HG03575 (cell line): ENCODE measurements around the gene PRR12.

Source experiments
- ATAC-seq: cut with Tn5 transposase; IDR thresholded peaks from one replicate; pipeline ENCODE4 v1.9.1; 2021; ENCODE audit not compliant: unreplicated experiment, insufficient number of reproducible peaks, low FRiP score; ENCODE audit errors: extremely low read depth

Gene PRR12, protein sequence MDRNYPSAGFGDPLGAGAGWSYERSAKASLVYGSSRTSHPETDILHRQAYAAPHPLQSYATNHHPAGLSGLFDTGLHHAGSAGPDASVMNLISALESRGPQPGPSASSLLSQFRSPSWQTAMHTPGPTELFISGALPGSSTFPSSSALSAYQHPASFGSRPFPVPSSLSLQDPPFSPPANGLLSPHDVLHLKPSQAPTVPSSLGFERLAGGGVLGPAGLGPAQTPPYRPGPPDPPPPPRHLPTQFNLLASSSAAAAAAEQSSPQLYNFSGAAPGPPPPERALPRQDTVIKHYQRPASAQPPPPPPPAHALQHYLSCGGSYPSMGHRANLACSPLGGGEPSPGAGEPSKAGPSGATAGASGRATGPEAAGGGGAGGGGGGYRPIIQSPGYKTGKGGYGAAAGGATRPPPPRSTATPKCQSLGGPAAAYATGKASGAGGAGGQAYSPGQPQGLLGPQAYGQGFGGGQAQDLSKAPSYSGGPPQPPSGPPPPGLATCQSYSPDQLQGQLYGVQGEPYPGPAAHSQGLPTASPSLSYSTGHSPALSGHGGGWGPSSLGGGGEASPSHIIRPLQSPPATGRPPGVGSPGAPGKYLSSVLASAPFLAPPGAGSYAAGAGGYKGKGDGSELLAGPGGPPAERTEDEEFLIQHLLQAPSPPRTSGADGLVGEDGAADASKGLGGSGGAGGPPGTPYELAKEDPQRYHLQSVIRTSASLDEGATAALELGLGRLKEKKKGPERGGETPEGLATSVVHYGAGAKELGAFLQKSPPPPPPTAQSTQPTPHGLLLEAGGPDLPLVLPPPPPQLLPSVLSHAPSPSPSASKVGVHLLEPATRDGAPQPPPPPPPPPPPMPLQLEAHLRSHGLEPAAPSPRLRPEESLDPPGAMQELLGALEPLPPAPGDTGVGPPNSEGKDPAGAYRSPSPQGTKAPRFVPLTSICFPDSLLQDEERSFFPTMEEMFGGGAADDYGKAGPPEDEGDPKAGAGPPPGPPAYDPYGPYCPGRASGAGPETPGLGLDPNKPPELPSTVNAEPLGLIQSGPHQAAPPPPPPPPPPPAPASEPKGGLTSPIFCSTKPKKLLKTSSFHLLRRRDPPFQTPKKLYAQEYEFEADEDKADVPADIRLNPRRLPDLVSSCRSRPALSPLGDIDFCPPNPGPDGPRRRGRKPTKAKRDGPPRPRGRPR (N-terminal part only)

DNA sequence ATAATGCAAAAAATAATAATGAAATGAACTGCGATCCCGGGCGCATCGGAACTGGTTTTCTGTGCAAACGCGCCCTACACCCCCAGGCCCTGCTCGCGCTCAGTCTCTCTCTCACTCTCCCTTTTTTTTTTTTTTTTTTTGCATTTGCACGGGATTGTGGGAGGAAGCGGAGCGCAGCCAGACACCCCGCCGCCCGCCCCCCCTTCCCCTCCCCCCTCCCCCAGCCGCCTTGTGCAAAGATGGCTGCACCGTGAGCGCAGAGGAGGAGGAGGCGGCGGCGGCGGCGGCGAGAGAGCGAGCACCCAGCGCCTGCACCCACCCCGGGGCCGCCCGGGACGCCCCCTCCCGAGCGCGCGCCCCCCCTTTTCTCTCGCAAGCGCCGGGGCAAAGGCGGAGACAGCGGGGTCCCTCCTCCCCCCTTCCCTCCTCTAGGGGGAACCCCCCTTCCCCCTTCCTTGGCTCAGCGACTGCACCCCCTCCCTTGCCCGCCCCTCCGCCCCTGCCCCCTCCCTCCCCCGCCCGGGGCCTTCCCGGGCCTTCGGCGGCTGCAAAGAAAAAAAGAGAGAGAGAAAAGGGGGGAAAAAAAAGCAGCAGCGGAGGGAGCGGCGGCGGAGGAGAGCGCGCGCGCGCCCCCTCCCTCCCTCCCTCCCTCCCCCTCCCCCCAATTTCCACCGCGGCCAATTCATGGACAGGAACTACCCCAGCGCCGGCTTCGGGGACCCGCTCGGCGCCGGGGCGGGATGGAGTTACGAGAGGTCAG lies at the start of gene PRR12:
TSS of gene PRR12 (plus strand) at position 212 of the 760 bp plus-strand sequence. CDS start at position 685, 473 bp downstream.
- ATAC-seq, result no peak

DNA sequence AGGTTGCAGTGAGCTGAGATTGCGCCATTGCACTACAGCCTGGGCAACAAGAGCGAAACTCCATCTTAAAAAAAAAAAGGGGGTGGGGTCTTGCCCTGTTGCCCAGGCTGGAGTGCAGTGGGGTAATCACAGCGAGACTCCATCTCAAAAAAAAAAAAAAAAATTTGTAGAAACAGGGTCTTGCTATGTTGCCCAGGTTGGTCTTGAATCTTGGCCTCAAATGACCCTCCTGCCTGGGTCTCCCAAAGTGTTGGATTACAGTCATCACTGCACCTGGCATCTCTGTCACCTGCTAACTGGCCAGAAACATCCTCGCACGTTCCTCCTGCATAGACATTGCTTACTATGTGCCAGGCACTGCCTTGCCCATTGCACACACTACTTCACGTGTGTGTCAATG lies 49.1 kb upstream of the PRR12 start:
- no peak for ATAC-seq

DNA sequence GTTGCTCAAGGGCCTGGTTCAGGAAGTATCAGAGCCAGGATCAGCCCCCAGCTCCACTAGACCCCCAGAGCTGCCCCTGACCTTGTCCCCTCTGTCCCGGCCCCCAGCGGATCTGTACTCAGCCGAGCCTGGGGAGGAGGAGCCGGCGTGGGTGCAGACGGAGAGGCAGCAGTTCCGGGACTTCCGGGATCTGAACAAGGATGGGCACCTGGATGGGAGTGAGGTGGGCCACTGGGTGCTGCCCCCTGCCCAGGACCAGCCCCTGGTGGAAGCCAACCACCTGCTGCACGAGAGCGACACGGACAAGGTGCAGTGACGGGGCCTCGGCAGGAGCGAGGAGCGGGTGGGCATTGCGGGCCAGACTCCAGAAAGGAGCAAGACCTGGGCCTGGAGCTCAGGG lies 48.5 kb upstream of the PRR12 start:
- no peak for ATAC-seq

DNA sequence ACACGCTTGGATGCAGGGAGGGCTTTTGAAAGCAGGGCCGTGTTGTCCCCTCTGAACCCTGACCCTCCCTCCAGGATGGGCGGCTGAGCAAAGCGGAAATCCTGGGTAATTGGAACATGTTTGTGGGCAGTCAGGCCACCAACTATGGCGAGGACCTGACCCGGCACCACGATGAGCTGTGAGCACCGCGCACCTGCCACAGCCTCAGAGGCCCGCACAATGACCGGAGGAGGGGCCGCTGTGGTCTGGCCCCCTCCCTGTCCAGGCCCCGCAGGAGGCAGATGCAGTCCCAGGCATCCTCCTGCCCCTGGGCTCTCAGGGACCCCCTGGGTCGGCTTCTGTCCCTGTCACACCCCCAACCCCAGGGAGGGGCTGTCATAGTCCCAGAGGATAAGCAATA lies 48.0 kb upstream of the PRR12 start:
- ATAC-seq, result no peak

DNA sequence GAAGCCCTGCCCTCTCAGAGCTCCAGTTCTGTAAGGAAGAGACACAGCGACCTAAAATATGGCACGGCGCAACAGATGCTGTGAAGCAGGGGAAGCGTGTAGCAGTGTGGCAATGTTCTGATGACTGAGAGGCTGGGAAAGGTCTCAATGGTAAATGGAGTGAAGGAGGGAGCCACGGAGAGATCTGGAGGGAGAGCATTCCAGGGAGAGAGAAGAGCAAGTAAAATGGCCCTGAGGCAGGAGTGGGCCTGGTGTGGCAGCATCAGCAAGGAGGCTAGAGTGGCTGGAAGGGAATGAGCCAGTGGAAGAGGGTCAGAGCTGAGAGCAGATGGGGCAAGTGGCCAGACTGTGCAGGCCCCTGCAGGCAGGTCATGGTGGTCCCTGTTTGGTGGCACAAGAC lies 46.8 kb upstream of the PRR12 start:
- no peak for ATAC-seq

DNA sequence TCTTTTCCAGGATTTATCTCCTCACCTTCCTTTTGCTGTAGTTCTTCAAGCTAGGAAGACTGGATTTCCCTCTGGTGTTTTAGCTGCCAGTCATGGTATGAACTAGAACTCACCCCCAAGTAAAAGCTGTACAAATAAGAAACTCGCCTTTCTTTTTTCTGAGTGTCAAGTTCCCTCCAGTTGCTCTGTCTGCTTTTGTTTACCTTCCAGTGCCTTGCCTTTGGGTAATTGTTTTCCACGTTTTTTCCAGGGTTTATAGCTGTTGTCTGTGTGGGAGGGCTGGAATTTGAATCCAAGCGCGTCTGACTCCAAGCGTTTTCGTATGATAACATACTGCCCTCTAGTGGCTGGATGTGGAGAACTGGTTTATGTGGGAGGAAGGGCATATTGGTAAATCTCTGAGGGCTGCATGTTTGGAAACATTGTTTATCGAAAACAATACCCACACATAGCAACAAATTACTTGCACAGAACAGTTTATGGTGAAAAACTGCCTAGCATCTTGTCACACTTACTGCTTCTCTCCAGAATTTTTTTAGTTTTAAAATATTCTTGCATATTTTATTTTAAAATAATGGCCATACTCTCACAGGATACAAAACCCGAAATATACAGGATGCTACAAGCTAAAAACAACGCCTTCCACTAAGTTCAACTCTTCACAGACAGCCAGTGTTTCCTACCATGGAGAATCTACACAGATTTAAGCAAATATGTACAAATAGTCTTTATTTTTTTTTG lies 44.0 kb upstream of the PRR12 start:
- ATAC-seq, result no peak

DNA sequence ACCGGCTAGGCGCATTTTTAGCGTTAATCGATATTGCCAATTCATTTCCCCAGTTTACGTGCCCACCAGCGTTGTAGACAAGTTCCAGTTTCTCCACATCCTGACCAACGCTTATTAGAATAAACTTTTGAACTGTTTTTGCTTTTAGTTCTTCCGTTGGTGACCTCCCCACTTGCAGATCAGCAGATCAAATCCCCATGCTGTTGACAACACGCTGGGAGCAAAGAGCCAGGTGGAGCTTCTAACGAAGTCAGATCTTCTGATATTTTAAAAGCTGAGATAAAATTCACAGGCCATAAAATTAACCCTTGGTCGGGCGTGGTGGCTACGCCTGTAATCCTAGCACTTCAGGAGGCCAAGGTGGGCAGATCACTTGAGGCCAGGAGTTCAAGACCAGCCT lies 41.9 kb upstream of the PRR12 start:
- no peak for ATAC-seq

DNA sequence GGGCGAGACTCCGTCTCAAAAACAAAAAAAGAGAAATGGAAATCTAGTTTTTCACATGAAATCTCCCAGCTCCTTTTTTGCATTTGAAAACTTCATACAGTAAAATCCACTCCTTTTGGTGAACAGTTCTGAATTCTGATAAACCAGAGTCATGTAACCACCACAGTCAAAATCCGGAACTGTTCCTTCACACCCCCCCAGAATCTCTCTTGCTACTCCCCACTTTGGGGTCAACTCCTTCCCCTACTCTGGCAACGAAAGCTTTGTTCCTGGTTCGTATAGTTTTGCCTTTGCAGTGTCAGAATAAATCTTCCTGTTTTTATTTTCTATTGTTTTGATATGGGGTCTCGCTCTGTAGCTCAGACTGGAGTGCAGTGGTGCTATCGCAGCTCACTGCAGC lies 39.5 kb upstream of the PRR12 start:
- ATAC-seq, result no peak

DNA sequence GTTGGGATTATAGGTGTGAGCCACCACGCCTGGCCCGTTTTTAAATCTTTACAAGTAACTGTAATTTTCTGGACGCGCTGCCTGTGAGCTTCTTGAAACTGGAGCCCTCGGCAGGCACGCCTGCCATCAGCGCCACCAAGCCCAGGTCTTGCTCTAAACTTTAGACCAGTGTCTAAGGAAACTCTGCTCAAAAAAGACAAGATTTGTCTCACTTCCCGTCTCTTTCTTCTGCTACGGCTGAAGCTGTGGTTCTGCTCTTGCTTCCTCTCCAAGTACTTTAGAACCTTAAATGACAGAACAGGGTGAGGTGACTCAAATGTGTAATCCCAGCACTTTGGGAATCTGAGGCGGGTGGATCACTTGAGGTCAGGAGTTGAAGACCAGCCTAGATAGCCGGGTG lies 38.2 kb upstream of the PRR12 start:
- ATAC-seq, result no peak

DNA sequence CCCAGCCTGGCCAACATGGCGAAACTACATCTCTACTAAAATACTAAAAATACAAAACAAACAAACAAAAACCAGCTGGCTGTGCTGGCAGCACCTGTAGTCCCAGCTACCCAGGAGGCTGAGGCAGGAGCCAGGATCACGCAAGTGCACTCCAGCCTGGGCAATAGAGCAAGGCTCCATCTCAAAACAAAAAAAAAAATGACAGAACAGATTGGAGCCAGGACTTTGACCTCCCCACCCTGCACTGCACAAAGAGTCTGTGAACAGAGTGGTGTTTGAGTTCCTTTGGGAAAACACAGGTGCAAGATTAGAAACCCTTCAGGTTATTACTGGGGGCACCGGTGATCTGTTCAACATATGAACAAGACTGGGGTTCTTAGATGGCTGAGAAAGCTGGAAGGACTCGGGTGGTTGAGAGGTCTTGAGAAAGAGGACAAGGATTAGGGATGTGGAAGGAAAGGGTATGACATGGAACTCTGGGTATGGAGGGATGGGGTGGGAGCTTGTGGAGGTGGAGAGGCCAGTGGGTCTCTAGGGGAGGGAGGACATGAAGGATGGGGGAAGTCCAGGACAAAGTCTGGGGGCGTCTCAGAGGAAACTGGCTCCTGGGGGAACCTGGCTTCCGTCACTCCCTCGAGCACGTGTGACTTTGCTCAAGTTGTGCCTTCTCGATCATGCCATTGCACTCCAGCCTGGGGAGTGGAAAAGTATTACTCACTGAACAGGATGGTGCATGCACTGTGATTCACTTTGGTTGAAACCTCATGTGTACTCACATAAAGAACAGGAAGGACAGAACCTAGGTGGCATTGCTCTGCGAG lies 37.3 kb upstream of the PRR12 start:
- no peak for ATAC-seq

DNA sequence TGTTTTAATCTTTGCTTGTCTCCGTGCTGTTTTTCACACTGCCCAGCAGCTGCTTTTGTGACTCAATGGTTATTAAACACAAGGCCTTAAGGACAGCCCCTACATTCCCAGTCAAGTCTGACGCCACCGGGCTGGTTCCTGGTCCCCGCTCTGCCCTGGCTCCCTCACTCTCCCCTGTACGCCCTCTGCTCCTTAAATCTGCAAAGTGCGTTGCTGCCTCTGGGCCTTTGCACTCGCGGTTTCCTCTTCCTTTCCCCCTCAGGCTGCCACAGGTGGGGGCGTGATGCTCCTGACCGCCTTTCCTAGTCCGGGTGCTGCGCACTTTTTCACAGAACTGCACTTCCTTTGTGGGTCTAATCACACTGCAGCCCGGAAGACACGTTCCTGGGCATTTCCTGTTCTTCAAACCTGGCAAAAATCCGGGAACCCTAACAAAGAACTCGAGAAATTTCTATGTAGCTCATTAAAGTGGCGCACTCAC lies 36.2 kb upstream of the PRR12 start:
- ATAC-seq, result no peak

DNA sequence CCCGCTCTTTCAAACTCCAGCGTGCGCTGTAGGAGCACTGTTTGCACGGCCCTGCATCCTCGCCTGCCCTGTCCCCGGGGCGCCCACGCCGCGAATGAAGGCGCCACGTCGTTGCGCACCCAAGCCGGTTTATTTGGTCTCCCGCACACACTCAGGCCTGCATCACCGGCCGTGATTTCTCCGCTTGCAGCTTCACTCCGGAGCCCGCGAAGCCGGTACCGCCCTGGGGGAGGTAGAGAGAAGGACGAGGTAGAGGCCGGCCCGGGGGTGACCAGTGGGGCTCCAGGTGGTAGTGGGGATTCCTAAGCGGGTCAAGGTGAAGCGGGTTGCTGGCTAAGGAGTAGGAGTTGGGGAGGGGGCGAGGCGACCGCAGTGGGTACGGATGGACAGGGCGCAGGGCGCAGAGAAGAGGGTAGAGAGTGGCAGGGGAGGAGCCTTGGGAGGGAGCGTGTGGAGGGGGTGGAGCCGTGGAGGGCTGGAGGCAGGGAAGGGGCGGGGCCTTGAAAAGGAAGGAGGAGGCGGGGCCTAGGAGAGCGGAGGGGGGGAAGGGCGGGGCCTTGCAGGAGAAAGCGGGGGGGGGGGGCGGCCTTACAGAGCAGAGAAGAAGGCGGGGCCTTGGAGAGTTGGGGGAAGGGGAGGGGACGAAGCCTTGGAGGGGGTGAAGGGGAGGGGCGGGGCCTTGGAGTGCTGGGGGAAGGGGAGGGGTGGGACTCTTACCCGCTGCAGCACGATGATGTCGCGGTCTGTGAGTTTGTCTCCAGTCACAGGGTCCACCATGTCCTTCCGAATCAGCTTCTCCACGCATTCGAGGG lies 35.2 kb upstream of the PRR12 start:
- no peak for ATAC-seq

DNA sequence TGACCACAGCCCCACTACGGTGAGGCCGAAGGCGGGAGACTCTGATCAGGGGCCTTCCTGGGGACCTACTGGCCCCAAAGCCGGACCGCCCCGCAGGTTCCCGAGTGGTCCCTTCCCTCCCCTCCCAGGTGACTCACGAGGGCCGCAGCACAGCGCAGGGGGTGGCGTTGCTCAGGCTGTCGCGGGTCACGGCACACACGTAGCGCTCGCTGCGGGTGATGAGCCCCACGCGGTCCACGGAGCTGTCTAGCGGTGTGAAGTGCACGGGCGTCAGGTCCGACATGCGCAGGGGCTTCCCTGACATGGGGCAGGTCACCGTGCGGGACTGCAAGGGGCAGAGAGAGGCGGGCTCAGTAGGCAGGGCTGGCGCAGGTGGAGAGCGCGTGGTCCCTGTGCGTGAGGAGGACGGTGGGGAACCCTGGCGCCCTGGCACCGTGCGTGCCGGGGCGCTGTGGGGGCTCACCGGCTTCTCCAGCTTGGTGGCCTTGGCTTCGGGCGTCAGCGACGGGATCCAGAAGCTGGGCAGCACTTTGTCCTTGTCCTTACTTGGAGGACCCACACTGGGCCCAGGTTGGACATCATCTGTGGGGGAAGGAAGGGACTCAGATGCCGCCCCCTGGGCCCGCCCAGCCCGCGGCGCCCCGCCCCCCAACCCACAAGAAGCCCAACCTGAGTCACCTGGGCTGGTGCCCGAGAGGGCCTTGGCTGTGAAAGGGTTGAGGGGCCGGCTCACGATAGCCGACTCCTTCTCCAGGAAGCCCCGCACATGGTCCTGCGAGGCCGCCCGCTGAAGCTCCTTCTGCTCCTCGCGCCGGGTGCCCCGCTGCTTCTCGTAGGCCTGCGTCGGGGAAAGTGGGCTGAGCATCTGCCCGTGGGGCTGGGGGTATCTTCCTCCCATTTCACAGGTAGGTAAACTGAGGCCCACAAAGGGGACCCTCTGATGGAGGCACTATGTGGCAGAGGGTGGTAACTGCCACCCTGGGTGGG lies 34.3 kb upstream of the PRR12 start:
- ATAC-seq, result no peak

DNA sequence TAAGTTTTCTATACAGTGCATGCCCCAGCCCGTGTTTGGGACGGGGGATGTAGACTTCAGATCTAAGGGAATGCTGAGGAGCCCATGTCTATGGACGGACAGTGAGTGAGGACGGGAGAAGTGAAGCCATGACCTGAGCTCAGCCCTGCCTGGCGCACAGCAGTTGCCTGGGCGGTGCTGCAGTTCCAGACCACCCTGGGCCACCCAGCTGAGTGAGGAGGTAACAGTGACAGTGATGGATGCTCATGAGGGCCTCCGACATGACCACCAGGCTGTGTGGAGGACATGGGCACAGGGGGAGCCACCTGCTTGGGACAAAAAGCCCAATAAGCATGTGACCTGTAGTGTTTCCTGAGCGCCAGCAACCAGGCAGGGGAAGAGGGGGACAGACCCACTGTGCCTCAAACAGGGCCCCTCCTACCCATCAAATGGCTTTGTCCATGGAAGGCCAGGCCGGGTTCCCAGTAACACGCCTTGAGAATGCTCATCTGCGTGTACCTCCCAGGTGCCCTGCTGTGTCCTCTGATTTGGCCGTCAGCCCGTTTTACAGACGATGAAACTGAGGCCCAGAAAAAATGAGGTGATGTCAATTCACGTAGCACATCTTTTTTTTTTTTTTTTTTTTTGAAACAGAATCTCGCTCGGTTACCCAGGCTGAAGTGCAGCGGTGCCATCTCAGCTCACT lies 33.2 kb upstream of the PRR12 start:
- ATAC-seq, result no peak

DNA sequence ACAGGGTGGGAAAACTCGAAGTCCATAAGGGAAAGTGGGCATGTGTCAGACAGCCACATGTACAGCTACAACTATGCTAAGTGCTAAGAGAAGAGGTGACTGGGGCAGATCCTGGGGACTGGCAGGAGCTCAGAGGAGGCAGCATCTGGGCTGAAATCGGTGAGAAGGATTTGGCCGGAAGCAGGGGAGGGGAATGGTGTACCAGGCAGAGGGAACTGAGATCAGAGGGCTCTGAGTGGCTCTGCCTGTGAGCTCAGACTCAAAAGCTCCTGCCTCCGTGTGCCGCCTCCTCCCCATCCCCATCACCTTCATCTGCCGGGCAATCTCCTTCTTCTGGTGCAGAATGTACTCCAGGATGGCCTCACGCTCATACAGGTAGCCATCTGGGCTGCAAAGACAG lies 32.4 kb upstream of the PRR12 start:
- no peak for ATAC-seq
